ENCODE results near the gene RPS21. TPM values are rescaled to one million over a fixed set of nuclear protein-coding genes. Genes with fewer than 3 reads are reported as not detected.

The RPS21 gene
- total and polyA plus RNA-seq, 9 of the 15 experiments (the other 6 are each of a cell fraction or from before 2014, with no cell fraction given) = 1,380 to 5,647 (median 3,091) TPM

- Histone ChIP-seq H3K9ac (ENCODE audit: insufficient read depth in 1 of 2, low read depth in 2 of 2, low read length in 2 of 2) (peak overlapping the region in 1 of 2 experiments; percentile 73; a peak in 2 of 4 replicates), H3K36me3 (ENCODE audit: control insufficient read depth, insufficient read depth, low read length) (peaks cover 74% of the 10 kb centered on the region; the same call in 2 of the 3 replicates), H2AFZ (ENCODE audit: low read depth, low read length) (no peak overlapping the region), H3K79me2 (ENCODE audit: control insufficient read depth, insufficient read depth, low read length) (peaks cover 53% of the 10 kb centered on the region), H3K9me3 (replicated peaks; ENCODE audit: control insufficient read depth, insufficient read depth, low read depth, low read length) (no peaks in the 10 kb centered on the region), H3K4me2 (ENCODE audit: insufficient read depth, low read length) (no peak overlapping the region), H3K4me3 (no peak overlapping the region), H4K20me1 (replicated peaks; ENCODE audit: control insufficient read depth, insufficient read depth, low read length) (0 out of 2 replicates have a peak, but pooled peaks cover 3% of the 10 kb centered on the region), H3K4me1 (replicated peaks in 1 of 2; ENCODE audit: control insufficient read depth in 2 of 2, insufficient read depth in 2 of 2, low read length in 2 of 2) (peaks cover 30 to 91% of the 10 kb centered on the region in 2 experiments), H3K9me1 (ENCODE audit: control insufficient read depth, insufficient read depth, low read length) (peaks cover 1% of the 10 kb centered on the region), H3K27ac (ENCODE audit: extremely low read depth, low read depth, low read length) (no peak overlapping the region), H3K27me3 (ENCODE audit: control insufficient read depth in 2 of 2, insufficient read depth in 2 of 2, low read length in 2 of 2) (no peaks in the 10 kb centered on the region)
- BruUV-seq (replicated peaks) = no TSS peak
- DNase-seq (ENCODE audit: extremely low read depth in 1 of 4, low spot score in 3 of 4) (no peak), FAIRE-seq (no peak), ATAC-seq (no peak)
- intact Hi-C loops (cut with micrococcal nuclease) = no loop called here
- ChIA-PET POLR2A (no interaction called here), CTCF (ENCODE audit: low intra/inter-chr PET ratio) (no interaction called here)
- TF ChIP-seq RBFOX2 (IDR thresholded peaks at IDR 0.05; ENCODE audit: low read depth, low read length) (peak; percentile 18; the same call in 1 of the 2 replicates), PHB2 (IDR thresholded peaks at IDR 0.05; ENCODE audit: low read depth) (no peak), ILF3 (IDR thresholded peaks at IDR 0.05; ENCODE audit: borderline replicate concordance) (no peak)
- in situ Hi-C loops (cut with MboI) = no loop called here
- WGBS (ENCODE audit: insufficient coverage, low coverage, missing lambda C conversion rate) = 83% methylated on average over 10 of the region's 16 CpGs
Observed at GRCh38 chr20:62354811-62355341, 32.0 kb upstream of the RPS21 start.

DNA sequence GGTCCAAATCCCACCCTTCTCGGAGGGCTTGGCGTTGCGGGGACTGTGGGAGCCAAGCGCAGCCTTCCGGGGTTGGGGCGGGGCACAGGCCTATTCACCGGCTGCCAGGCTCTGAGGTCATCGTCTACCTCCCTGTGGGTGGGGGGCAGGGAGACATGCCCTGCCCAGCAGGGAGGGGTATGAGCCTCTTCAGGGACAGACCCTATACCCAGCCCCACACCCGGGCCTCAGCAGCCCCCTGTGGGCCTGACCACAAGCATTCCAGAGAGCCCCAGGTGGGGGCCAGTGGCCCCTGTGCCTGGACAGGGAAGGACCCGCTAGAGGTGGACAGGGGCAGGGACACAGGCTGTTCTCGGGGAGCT is 31.4 kb upstream of the RPS21 start:
- intact Hi-C loops (cut with micrococcal nuclease) = no loop called here
- peaks cover 30 to 87% of the 10 kb centered on the region in 2 experiments for H3K4me1 ChIP-seq (replicated peaks in 1 of 2; ENCODE audit: control insufficient read depth in 2 of 2, insufficient read depth in 2 of 2, low read length in 2 of 2)
- POLR2A ChIA-PET = no interaction called here
- no peak overlapping the region for H3K27ac ChIP-seq (ENCODE audit: extremely low read depth, low read depth, low read length)
- BruUV-seq (replicated peaks) = no TSS peak
- H4K20me1 ChIP-seq (replicated peaks; ENCODE audit: control insufficient read depth, insufficient read depth, low read length) = 0 out of 2 replicates have a peak, but pooled peaks cover 3% of the 10 kb centered on the region
- WGBS (ENCODE audit: insufficient coverage, low coverage, missing lambda C conversion rate) = 98% methylated on average over 6 of the region's 11 CpGs
- peak overlapping the region in 1 of 2 experiments; percentile 39; a peak in 1 of 4 replicates for H3K9ac ChIP-seq (ENCODE audit: insufficient read depth in 1 of 2, low read depth in 2 of 2, low read length in 2 of 2)
- CTCF ChIA-PET (ENCODE audit: low intra/inter-chr PET ratio) = no interaction called here
- H3K4me2 ChIP-seq (ENCODE audit: insufficient read depth, low read length) = no peak overlapping the region
- H3K4me3 ChIP-seq = no peak overlapping the region
- DNase-seq (ENCODE audit: extremely low read depth in 1 of 4, low spot score in 3 of 4) = no peak
- no peaks in the 10 kb centered on the region for H3K9me3 ChIP-seq (replicated peaks; ENCODE audit: control insufficient read depth, insufficient read depth, low read depth, low read length)
- H3K27me3 ChIP-seq (ENCODE audit: control insufficient read depth in 2 of 2, insufficient read depth in 2 of 2, low read length in 2 of 2) = no peaks in the 10 kb centered on the region
- ATAC-seq = no peak
- H2AFZ ChIP-seq (ENCODE audit: low read depth, low read length) = no peak overlapping the region
- peaks cover 53% of the 10 kb centered on the region for H3K79me2 ChIP-seq (ENCODE audit: control insufficient read depth, insufficient read depth, low read length)
- in situ Hi-C loops (cut with MboI) = no loop called here
- no peaks in the 10 kb centered on the region for H3K9me1 ChIP-seq (ENCODE audit: control insufficient read depth, insufficient read depth, low read length)
- no peak for FAIRE-seq
- H3K36me3 ChIP-seq (ENCODE audit: control insufficient read depth, insufficient read depth, low read length) = peaks cover 69% of the 10 kb centered on the region; the same call in 2 of the 3 replicates
- TF ChIP-seq ARID3B (CRISPR knock-in tag; IDR thresholded peaks at IDR 0.05; ENCODE audit: borderline replicate concordance) = no peak
- TF ChIP-seq ATF7 (IDR thresholded peaks at IDR 0.05) = no peak
